Suprapubic skin (tissue), 4 donors: ENCODE results near the gene CCR5. TPM values are rescaled to one million over a fixed set of nuclear protein-coding genes. Genes with fewer than 3 reads are reported as not detected.

Experiments
- DNase-seq, 2 donors: peaks; one replicate each; pipeline ENCODE4 v3.0.0-alpha.2; 2019; ENCODE audit warnings: low spot score in 2 of 2
- H3K27ac ChIP-seq: fragments of 200-600 bp; sonication (generic); one replicate; pipeline ENCODE4 v1.5.1; 2019
- H3K27me3 ChIP-seq: fragments of 200-600 bp; sonication (generic); one replicate; pipeline ENCODE4 v1.5.1; 2019
- H3K36me3 ChIP-seq: fragments of 200-600 bp; sonication (generic); one replicate; pipeline ENCODE4 v1.5.1; 2019
- H3K4me1 ChIP-seq: fragments of 200-600 bp; sonication (generic); one replicate; pipeline ENCODE4 v1.5.1; 2019
- H3K4me3 ChIP-seq: fragments of 200-600 bp; sonication (generic); one replicate; pipeline ENCODE4 v1.5.1; 2019; ENCODE audit warnings: mild to moderate bottlenecking
- H3K9me3 ChIP-seq: fragments of 200-600 bp; sonication (generic); one replicate; pipeline ENCODE4 v1.5.1; 2019
- CTCF ChIP-seq, 2 donors: fragments of 200-600 bp in 1 of 2; fragments of 450-650 bp in 1 of 2; sonication (generic) in 1 of 2; IDR thresholded peaks; one replicate each; pipeline ENCODE4 v1.5.1; 2016 to 2019; ENCODE audit warnings: antibody characterized with exemption in 2 of 2, mild to moderate bottlenecking in 1 of 2, moderate library complexity in 1 of 2
- EP300 ChIP-seq: sonication (generic); formaldehyde crosslinking; IDR thresholded peaks from one replicate; pipeline ENCODE4 v1.6.1; 2017; ENCODE audit warnings: antibody characterized with exemption
- POLR2A ChIP-seq, 2 donors: fragments of 450-650 bp; IDR thresholded peaks; one replicate each; pipeline ENCODE4 v1.6.1; 2017; ENCODE audit warnings: antibody characterized with exemption in 2 of 2, mild to moderate bottlenecking in 2 of 2, moderate library complexity in 2 of 2
- POLR2AphosphoS5 ChIP-seq, 3 donors: sonication (generic); formaldehyde crosslinking; IDR thresholded peaks; one replicate each; pipeline ENCODE4 v1.6.1; 2017; ENCODE audit warnings: antibody characterized with exemption in 3 of 3
- WGBS: methylation state at CpG from one replicate; pipeline ENCODE4 v1.1.5; 2018; 5-methylcytosine and 5-hydroxymethylcytosine counted together
- total RNA-seq, 4 donors: library from RNA; depleted of rRNA; stranded (reverse); fragments of >200 nt; gene quantifications; one replicate each; pipeline ENCODE4 v1.1.0, GENCODE V29; 2016

CCR5 gene
- total RNA-seq, 4 donors from 2014 or later = 0.34 to 1.3 TPM; not detected in 2

GRCh38 chr3:46397111-46397510, 26.4 kb downstream of the CCR5 start:
- TF ChIP-seq POLR2AphosphoS5 (IDR thresholded peaks at IDR 0.05) (no peak), POLR2A (IDR thresholded peaks at IDR 0.05) (no peak), EP300 (no peak), CTCF (IDR thresholded peaks at IDR 0.05) (no peak)
- H3K27ac ChIP-seq = no peak overlapping the region
- no peaks in the 10 kb centered on the region for H3K27me3 ChIP-seq
- no peak for DNase-seq
- no peaks in the 10 kb centered on the region for H3K9me3 ChIP-seq
- no peaks in the 10 kb centered on the region for H3K4me1 ChIP-seq
- H3K36me3 ChIP-seq = no peaks in the 10 kb centered on the region
- 53% methylated on average over 7 of the region's 7 CpGs for WGBS
- no peak overlapping the region for H3K4me3 ChIP-seq

DNA sequence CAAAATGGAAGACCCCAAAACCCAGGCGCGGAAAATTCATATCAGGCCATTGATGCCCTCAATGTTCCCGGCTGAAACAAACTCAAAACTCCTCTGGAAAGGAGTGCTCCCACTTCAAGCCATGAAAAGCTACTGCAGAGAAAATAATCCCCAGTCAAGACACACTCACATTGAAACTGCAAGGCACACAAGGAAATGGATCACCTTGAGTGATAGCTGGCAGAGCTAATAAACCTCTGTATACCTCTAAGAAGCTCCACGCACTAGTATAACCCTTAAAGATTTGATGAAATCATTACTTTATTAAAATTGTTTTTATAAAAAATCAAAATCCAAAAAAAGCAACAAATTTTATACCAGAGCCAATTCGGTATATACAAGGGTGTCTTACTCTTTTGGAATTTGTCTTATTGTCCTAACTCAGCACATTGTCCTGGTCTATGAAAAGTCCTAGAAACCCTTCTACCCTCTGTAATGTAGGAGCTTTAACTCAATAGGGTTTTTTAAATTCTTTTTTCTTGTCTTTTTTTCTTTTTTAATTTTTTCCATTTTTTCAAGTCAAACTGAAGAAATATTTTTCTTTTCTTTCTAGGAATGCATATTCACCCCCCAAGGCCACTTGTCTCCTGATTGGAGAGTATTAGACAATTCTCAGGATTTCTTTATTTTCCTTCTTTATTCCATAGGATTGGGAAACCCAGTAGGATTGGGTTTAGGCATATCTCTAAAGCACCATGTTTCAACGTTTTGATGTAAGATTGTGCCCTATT, 27.6 kb downstream of the CCR5 start:
- H3K9me3 ChIP-seq = no peaks in the 10 kb centered on the region
- H3K36me3 ChIP-seq = no peaks in the 10 kb centered on the region
- 86% methylated on average over 6 of the region's 6 CpGs for WGBS
- H3K27ac ChIP-seq = no peak overlapping the region
- no peak for DNase-seq
- no peaks in the 10 kb centered on the region for H3K27me3 ChIP-seq
- no peak for TF ChIP-seq EP300
- TF ChIP-seq POLR2AphosphoS5 (IDR thresholded peaks at IDR 0.05) = no peak
- TF ChIP-seq CTCF (IDR thresholded peaks at IDR 0.05) = no peak
- TF ChIP-seq POLR2A (IDR thresholded peaks at IDR 0.05) = no peak
- H3K4me3 ChIP-seq = no peak overlapping the region
- H3K4me1 ChIP-seq = no peaks in the 10 kb centered on the region

- no peak overlapping the region for H3K27ac ChIP-seq
- WGBS = 83% methylated on average over 2 of the region's 2 CpGs
Measured at GRCh38 chr3:46399098-46399497, 28.4 kb downstream of the CCR5 start.

GRCh38 chr3:46399557-46399956, 28.8 kb downstream of the CCR5 start:
- WGBS = 72% methylated on average over 2 of the region's 2 CpGs
- TF ChIP-seq POLR2AphosphoS5 (IDR thresholded peaks at IDR 0.05) (no peak), CTCF (IDR thresholded peaks at IDR 0.05) (no peak), EP300 (no peak), POLR2A (IDR thresholded peaks at IDR 0.05) (no peak)

More at GRCh38 chr3:46399098-46399497, 28.4 kb downstream of the CCR5 start:
- H3K4me3 ChIP-seq = no peak overlapping the region
- no peaks in the 10 kb centered on the region for H3K9me3 ChIP-seq
- no peaks in the 10 kb centered on the region for H3K36me3 ChIP-seq
- H3K27me3 ChIP-seq = no peaks in the 10 kb centered on the region
- TF ChIP-seq POLR2A (IDR thresholded peaks at IDR 0.05) = no peak
- no peak for TF ChIP-seq EP300
- no peak for TF ChIP-seq POLR2AphosphoS5 (IDR thresholded peaks at IDR 0.05)
- no peak for TF ChIP-seq CTCF (IDR thresholded peaks at IDR 0.05)
- DNase-seq = no peak
- no peaks in the 10 kb centered on the region for H3K4me1 ChIP-seq

GRCh38 chr3:46400000-46400734, 29.4 kb downstream of the CCR5 start:
- TF ChIP-seq CTCF (IDR thresholded peaks at IDR 0.05) = no peak
- TF ChIP-seq EP300 = no peak
- no peak for TF ChIP-seq POLR2A (IDR thresholded peaks at IDR 0.05)
- no peak for TF ChIP-seq POLR2AphosphoS5 (IDR thresholded peaks at IDR 0.05)
- 77% methylated on average over 8 of the region's 8 CpGs for WGBS
- Histone ChIP-seq H3K27me3 (no peaks in the 10 kb centered on the region), H3K4me1 (peaks cover 1% of the 10 kb centered on the region), H3K4me3 (no peak overlapping the region), H3K27ac (no peak overlapping the region), H3K9me3 (no peaks in the 10 kb centered on the region), H3K36me3 (no peaks in the 10 kb centered on the region)
- no peak for DNase-seq

More at GRCh38 chr3:46399557-46399956, 28.8 kb downstream of the CCR5 start:
- H3K27me3 ChIP-seq = no peaks in the 10 kb centered on the region
- DNase-seq = no peak
- no peak overlapping the region for H3K27ac ChIP-seq
- no peaks in the 10 kb centered on the region for H3K9me3 ChIP-seq
- H3K4me3 ChIP-seq = no peak overlapping the region
- no peaks in the 10 kb centered on the region for H3K4me1 ChIP-seq
- H3K36me3 ChIP-seq = no peaks in the 10 kb centered on the region
